RWPE2 (cell line): Measurements from ENCODE around the gene MORN1.

ENCODE experiments used
- ATAC-seq: fragments of 200-7000 bp; cut with Tn5 transposase; 3 replicates; pipeline ENCODE4 v1.9.1; 2021; ENCODE audit warnings: low read depth
- DNase-seq: peaks from one replicate; pipeline ENCODE4 v3.0.0-alpha.2; 2020; ENCODE audit warnings: low spot score
- H3K27ac ChIP-seq: fragments of 450-650 bp; 2 replicates; pipeline ENCODE4 v1.5.1; 2017; ENCODE audit warnings: mild to moderate bottlenecking; ENCODE audit not compliant: poor library complexity, severe bottlenecking
- H3K27me3 ChIP-seq: fragments of 250-450 bp; sonication (Bioruptor Pico); 2 replicates; pipeline ENCODE4 v1.5.1; 2021; ENCODE audit warnings: mild to moderate bottlenecking, moderate library complexity; ENCODE audit not compliant: insufficient read depth, poor library complexity, severe bottlenecking
- H3K36me3 ChIP-seq: fragments of 250-450 bp; sonication (Bioruptor Pico); 2 replicates; pipeline ENCODE4 v1.5.1; 2020; ENCODE audit warnings: low read depth, mild to moderate bottlenecking, moderate library complexity
- H3K4me1 ChIP-seq: fragments of 250-450 bp; sonication (Bioruptor Pico); 2 replicates; pipeline ENCODE4 v1.5.1; 2021; ENCODE audit warnings: mild to moderate bottlenecking, moderate library complexity; ENCODE audit not compliant: insufficient read depth, poor library complexity, severe bottlenecking
- H3K4me3 ChIP-seq: fragments of 250-450 bp; sonication (Bioruptor Pico); 2 replicates; pipeline ENCODE4 v1.5.1; 2021; ENCODE audit warnings: mild to moderate bottlenecking, moderate library complexity; ENCODE audit not compliant: severe bottlenecking
- H3K9me3 ChIP-seq: fragments of 250-450 bp; sonication (Bioruptor Pico); 2 replicates; pipeline ENCODE4 v1.5.1; 2021; ENCODE audit warnings: mild to moderate bottlenecking, moderate library complexity; ENCODE audit not compliant: severe bottlenecking
- CTCF ChIP-seq: fragments of 450-650 bp; IDR thresholded peaks from one replicate; pipeline ENCODE4 v1.5.1; 2017; ENCODE audit warnings: mild to moderate bottlenecking, moderate library complexity; ENCODE audit not compliant: poor library complexity, severe bottlenecking

MORN1 gene

GRCh38 chr1:2437617-2438016 is 46.3 kb upstream of the MORN1 start:
- H3K27me3 ChIP-seq, result no peaks in the 10 kb centered on the region
- H3K4me1 ChIP-seq, result no peaks in the 10 kb centered on the region
- H3K36me3 ChIP-seq, result peaks cover 43% of the 10 kb centered on the region
- no peak for DNase-seq
- no peaks in the 10 kb centered on the region for H3K9me3 ChIP-seq
- no peak overlapping the region for H3K4me3 ChIP-seq
- ATAC-seq, result no peak
- no peak for TF ChIP-seq CTCF
- no peak overlapping the region for H3K27ac ChIP-seq

- H3K4me3 ChIP-seq, result no peak overlapping the region
- ATAC-seq (0 out of 3 replicates have a peak, but pooled peaks have one; percentile 5), DNase-seq (no peak)
- H3K27ac ChIP-seq, result no peak overlapping the region
- H3K27me3 ChIP-seq, result no peaks in the 10 kb centered on the region
- H3K36me3 ChIP-seq, result peaks cover 46% of the 10 kb centered on the region
- TF ChIP-seq CTCF, result no peak
- no peaks in the 10 kb centered on the region for H3K4me1 ChIP-seq
- no peaks in the 10 kb centered on the region for H3K9me3 ChIP-seq
Measured at GRCh38 chr1:2436876-2437275, 45.5 kb upstream of the MORN1 start.

- Histone ChIP-seq H3K36me3 (peaks cover 57% of the 10 kb centered on the region), H3K4me3 (no peak overlapping the region), H3K4me1 (peaks cover under 1% of the 10 kb centered on the region), H3K9me3 (no peaks in the 10 kb centered on the region), H3K27me3 (no peaks in the 10 kb centered on the region), H3K27ac (no peak overlapping the region)
- DNase-seq (no peak), ATAC-seq (no peak)
- no peak for TF ChIP-seq CTCF
Measured at GRCh38 chr1:2435746-2436355, 44.5 kb upstream of the MORN1 start.

GRCh38 chr1:2435091-2435490 is 43.7 kb upstream of the MORN1 start:
- Histone ChIP-seq H3K36me3 (peaks cover 64% of the 10 kb centered on the region), H3K4me3 (no peak overlapping the region), H3K4me1 (peaks cover 8% of the 10 kb centered on the region), H3K27me3 (no peaks in the 10 kb centered on the region), H3K9me3 (no peaks in the 10 kb centered on the region), H3K27ac (no peak overlapping the region)
- ATAC-seq, result no peak
- no peak for TF ChIP-seq CTCF
- DNase-seq, result no peak

GRCh38 chr1:2433936-2434655 is 42.7 kb upstream of the MORN1 start:
- DNase-seq, result no peak
- Histone ChIP-seq H3K4me3 (no peak overlapping the region), H3K36me3 (peaks cover 67% of the 10 kb centered on the region), H3K9me3 (no peaks in the 10 kb centered on the region), H3K4me1 (peaks cover 12% of the 10 kb centered on the region), H3K27me3 (no peaks in the 10 kb centered on the region), H3K27ac (no peak overlapping the region)
- ATAC-seq, result no peak
- TF ChIP-seq CTCF, result no peak
